Liver (tissue), 9 donors: ENCODE data around the gene ATP4A. TPM values are rescaled to one million over a fixed set of nuclear protein-coding genes. Genes with fewer than 3 reads are reported as not detected.

ENCODE experiments used
- DNase-seq: peaks from one replicate; pipeline ENCODE4 v3.0.0-alpha.2; 2017; ENCODE audit warnings: low spot score
- H3K27ac ChIP-seq, 2 donors: one replicate each; pipeline ENCODE4 v1.7.0; 2013; ENCODE audit warnings: inconsistent platforms in 2 of 2, low read length in 2 of 2, control low read depth in 1 of 2, low read depth in 1 of 2, mild to moderate bottlenecking in 1 of 2
- H3K27me3 ChIP-seq, 4 donors: one replicate each; pipeline versions ENCODE4 v1.6.1 to v1.7.0; 2013; ENCODE audit warnings: low read length in 3 of 4, inconsistent platforms in 1 of 4, mild to moderate bottlenecking in 1 of 4, moderate library complexity in 1 of 4; ENCODE audit not compliant: control insufficient read depth in 4 of 4, insufficient read depth in 4 of 4
- H3K36me3 ChIP-seq, 4 donors: one replicate each; pipeline versions ENCODE4 v1.6.1 to v1.7.0; 2013; ENCODE audit warnings: low read length in 3 of 4, mild to moderate bottlenecking in 3 of 4, low read depth in 1 of 4, moderate library complexity in 1 of 4; ENCODE audit not compliant: control insufficient read depth in 4 of 4, insufficient read depth in 3 of 4
- H3K4me1 ChIP-seq, 4 donors: one replicate each; pipeline versions ENCODE4 v1.6.1 to v1.7.0; 2013; ENCODE audit warnings: low read length in 3 of 4, mild to moderate bottlenecking in 3 of 4, moderate library complexity in 1 of 4; ENCODE audit not compliant: control insufficient read depth in 4 of 4, insufficient read depth in 4 of 4
- H3K4me3 ChIP-seq, 3 donors: one replicate each; pipeline versions ENCODE4 v1.6.1 to v1.7.0; 2013; ENCODE audit warnings: low read length in 3 of 3, control low read depth in 1 of 3, low read depth in 1 of 3, mild to moderate bottlenecking in 1 of 3
- H3K9ac ChIP-seq, 2 donors: one replicate each; pipeline ENCODE4 v1.7.0; 2013; ENCODE audit warnings: low read length in 2 of 2, mild to moderate bottlenecking in 2 of 2, moderate library complexity in 2 of 2, control low read depth in 1 of 2, low read depth in 1 of 2
- H3K9me3 ChIP-seq, 4 donors: one replicate each; pipeline versions ENCODE4 v1.6.1 to v1.7.0; 2013; ENCODE audit warnings: low read length in 3 of 4; ENCODE audit not compliant: control insufficient read depth in 4 of 4
- EGR1 ChIP-seq, 2 donors: IDR thresholded peaks; 2 replicates each; pipeline ENCODE4 v1.6.1; 2016 to 2018; ENCODE audit warnings: antibody characterized with exemption in 2 of 2, low read depth in 2 of 2
- FOXA1 ChIP-seq: IDR thresholded peaks from 2 replicates; pipeline ENCODE4 v1.6.1; 2016; ENCODE audit warnings: antibody characterized with exemption
- FOXA2 ChIP-seq: IDR thresholded peaks from 2 replicates; pipeline ENCODE4 v1.6.1; 2016; ENCODE audit warnings: antibody characterized with exemption
- GABPA ChIP-seq, 2 donors: IDR thresholded peaks in 1 of 2; conservative IDR thresholded peaks in 1 of 2; 2 replicates each; pipeline ENCODE4 v1.6.1; 2016; ENCODE audit warnings: antibody characterized with exemption in 2 of 2, mild to moderate bottlenecking in 1 of 2, moderate library complexity in 1 of 2
- HNF4A ChIP-seq, 2 donors: conservative IDR thresholded peaks; 2 replicates each; pipeline ENCODE4 v1.6.1; 2016; ENCODE audit warnings: antibody characterized with exemption in 2 of 2, mild to moderate bottlenecking in 2 of 2
- HNF4G ChIP-seq: IDR thresholded peaks from 2 replicates; pipeline ENCODE4 v1.6.1; 2016; ENCODE audit warnings: antibody characterized with exemption
- JUND ChIP-seq, 2 donors: IDR thresholded peaks; 2 replicates each; pipeline ENCODE4 v1.6.1; 2016; ENCODE audit warnings: antibody characterized with exemption in 2 of 2
- NR2F2 ChIP-seq: IDR thresholded peaks from 2 replicates; pipeline ENCODE4 v1.6.1; 2016; ENCODE audit warnings: antibody characterized with exemption
- RAD21 ChIP-seq, 2 donors: IDR thresholded peaks; 2 replicates each; pipeline ENCODE4 v1.6.1; 2016; ENCODE audit warnings: antibody characterized with exemption in 2 of 2, mild to moderate bottlenecking in 2 of 2
- RXRA ChIP-seq, 2 donors: IDR thresholded peaks; 2 replicates each; pipeline ENCODE4 v1.6.1; 2017 to 2018; ENCODE audit warnings: antibody characterized with exemption in 2 of 2, mild to moderate bottlenecking in 1 of 2
- SP1 ChIP-seq: IDR thresholded peaks from 2 replicates; pipeline ENCODE4 v1.6.1; 2018; ENCODE audit warnings: antibody characterized with exemption, mild to moderate bottlenecking
- TAF1 ChIP-seq: conservative IDR thresholded peaks from 2 replicates; pipeline ENCODE4 v1.6.1; 2016; ENCODE audit warnings: antibody characterized with exemption, mild to moderate bottlenecking
- YY1 ChIP-seq: IDR thresholded peaks from 2 replicates; pipeline ENCODE4 v1.6.1; 2016; ENCODE audit warnings: antibody characterized with exemption, mild to moderate bottlenecking
- WGBS: extraction: QIAGEN DNeasy Blood & Tissue Kit; methylation state at CpG from one replicate; pipeline ENCODE4 v1.1.7; 2013; 5-methylcytosine and 5-hydroxymethylcytosine counted together
- polyA plus RNA-seq, 2 donors: library from polyadenylated mRNA; stranded (reverse) in 1 of 2; unstranded in 1 of 2; fragments of 200-250 nt in 1 of 2; fragments of >200 nt in 1 of 2; fragmentation: Nextera tagmentation in 1 of 2; extraction: Ambion mirVana in 1 of 2; gene quantifications; one replicate each; pipeline versions ENCODE4 v1.2.1 to v1.2.3, GENCODE V29; 2013 to 2015
- total RNA-seq, 2 donors: library from RNA; depleted of rRNA; stranded (reverse); fragments of >200 nt; gene quantifications; one replicate each; pipeline ENCODE4 v1.2.3, GENCODE V29; 2014
- TF ChIP-seq, protein P1 (sequence below): fragments of 150-350 bp; IDR thresholded peaks from 2 replicates; pipeline ENCODE4 v1.5.1; 2017; ENCODE audit warnings: improper control_type of control experiment, low read depth, low read length; ENCODE audit not compliant: missing input control
- TF ChIP-seq, protein P2 (sequence below): IDR thresholded peaks from 2 replicates; pipeline ENCODE4 v1.6.1; 2016; ENCODE audit warnings: antibody characterized with exemption, mild to moderate bottlenecking
- TF ChIP-seq, protein P3 (sequence below): IDR thresholded peaks from 2 replicates; pipeline ENCODE4 v1.6.1; 2016; ENCODE audit warnings: antibody characterized with exemption
- TF ChIP-seq, protein P4 (sequence below): IDR thresholded peaks from 2 replicates; pipeline ENCODE4 v1.6.1; 2016; ENCODE audit warnings: antibody characterized with exemption
- TF ChIP-seq, protein P5 (sequence below): IDR thresholded peaks from 2 replicates; pipeline ENCODE4 v1.6.1; 2016; ENCODE audit warnings: antibody characterized with exemption
- donor health status: healthy.
- donor health status: healthy.
- donor health status: healthy.
- donor health status: healthy.
- donor health status: healthy.

The ATP4A gene
- total and polyA plus RNA-seq, 4 donors = not detected

DNA sequence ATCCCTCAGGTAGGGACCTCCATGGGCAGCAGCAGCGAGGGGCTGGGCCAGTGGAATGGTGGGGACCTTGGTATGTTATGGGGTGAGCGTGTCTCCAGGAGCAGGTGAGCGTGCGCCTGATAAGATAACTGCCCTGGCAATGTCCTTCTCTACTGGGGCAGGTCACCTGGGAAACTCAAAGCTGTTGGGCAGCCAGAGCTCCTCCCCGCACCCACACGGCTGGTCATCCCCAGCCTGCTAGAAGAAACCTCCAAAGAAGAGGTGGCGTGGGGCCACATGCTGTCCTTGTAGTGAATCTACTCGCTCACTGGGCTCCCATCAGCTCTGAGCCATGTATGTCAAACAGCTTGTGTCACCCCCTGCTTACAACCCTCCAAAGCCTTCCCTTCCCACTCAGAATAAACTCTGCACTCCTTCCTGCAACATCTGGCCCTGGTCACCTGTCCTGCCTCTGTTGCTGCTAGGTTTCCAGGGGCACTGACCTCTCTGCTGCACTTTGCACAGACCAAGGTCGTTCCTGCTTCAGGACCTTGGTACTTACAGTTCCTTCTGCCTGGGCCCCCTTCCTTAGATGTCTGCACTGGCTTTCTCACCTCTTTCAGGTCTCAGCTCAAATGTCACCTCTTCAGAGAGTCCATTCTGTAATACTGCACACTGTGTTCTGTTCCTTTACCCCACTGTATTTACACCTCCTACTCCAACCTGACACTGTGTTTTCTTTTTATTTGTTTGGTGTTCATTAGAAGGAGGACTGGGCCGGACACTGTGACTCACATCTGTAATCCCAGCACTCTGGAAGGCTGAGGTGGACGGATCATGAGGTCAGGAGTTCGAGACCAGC, 1.8 kb upstream of the ATP4A start (continued):
- TF ChIP-seq, protein P1, sequence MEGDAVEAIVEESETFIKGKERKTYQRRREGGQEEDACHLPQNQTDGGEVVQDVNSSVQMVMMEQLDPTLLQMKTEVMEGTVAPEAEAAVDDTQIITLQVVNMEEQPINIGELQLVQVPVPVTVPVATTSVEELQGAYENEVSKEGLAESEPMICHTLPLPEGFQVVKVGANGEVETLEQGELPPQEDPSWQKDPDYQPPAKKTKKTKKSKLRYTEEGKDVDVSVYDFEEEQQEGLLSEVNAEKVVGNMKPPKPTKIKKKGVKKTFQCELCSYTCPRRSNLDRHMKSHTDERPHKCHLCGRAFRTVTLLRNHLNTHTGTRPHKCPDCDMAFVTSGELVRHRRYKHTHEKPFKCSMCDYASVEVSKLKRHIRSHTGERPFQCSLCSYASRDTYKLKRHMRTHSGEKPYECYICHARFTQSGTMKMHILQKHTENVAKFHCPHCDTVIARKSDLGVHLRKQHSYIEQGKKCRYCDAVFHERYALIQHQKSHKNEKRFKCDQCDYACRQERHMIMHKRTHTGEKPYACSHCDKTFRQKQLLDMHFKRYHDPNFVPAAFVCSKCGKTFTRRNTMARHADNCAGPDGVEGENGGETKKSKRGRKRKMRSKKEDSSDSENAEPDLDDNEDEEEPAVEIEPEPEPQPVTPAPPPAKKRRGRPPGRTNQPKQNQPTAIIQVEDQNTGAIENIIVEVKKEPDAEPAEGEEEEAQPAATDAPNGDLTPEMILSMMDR = no peak
- TF ChIP-seq FOXA2 = no peak
- no peak for TF ChIP-seq YY1
- TF ChIP-seq EGR1 (IDR thresholded peaks at IDR 0.05; ENCODE audit: low read depth in 2 of 2) = no peak
- no peak for TF ChIP-seq GABPA (IDR thresholded peaks at IDR 0.05 in 1 of 2, conservative IDR thresholded peaks at IDR 0.05 in 1 of 2)

DNA sequence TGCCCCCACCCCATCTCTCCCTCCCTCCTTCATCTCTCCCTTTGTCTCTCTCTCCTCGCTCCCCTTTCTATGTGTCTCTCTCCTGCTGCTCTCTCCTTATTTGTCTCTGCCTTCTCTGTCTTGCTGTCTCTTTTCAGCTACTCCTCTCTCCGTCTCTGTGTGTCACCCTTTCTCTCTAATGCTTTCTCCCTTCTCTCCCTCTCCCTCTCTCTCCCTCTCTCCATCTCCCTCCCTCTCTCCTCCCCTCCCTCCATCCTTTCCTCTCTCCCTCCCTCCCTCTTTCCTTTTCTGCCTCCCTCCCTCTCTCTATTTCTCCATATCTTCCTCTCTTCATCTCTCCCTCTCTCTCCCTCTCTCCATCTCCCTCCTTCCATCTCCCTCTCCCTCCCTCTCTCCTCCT, 682 bp downstream of the ATP4A start:
- Histone ChIP-seq H3K27ac (no peak overlapping the region), H3K27me3 (peaks cover 0 to 7% (median 3%) of the 10 kb centered on the region in 4 donors), H3K4me1 (peaks cover 0 to 7% (median 4%) of the 10 kb centered on the region in 4 donors), H3K36me3 (no peaks in the 10 kb centered on the region), H3K9me3 (no peaks in the 10 kb centered on the region), H3K9ac (no peak overlapping the region), H3K4me3 (no peak overlapping the region)
- 68% methylated on average over 2 of the region's 2 CpGs for WGBS
- no peak for TF ChIP-seq RXRA (IDR thresholded peaks at IDR 0.05)
- TF ChIP-seq, protein P1 = no peak
- TF ChIP-seq, protein P2, sequence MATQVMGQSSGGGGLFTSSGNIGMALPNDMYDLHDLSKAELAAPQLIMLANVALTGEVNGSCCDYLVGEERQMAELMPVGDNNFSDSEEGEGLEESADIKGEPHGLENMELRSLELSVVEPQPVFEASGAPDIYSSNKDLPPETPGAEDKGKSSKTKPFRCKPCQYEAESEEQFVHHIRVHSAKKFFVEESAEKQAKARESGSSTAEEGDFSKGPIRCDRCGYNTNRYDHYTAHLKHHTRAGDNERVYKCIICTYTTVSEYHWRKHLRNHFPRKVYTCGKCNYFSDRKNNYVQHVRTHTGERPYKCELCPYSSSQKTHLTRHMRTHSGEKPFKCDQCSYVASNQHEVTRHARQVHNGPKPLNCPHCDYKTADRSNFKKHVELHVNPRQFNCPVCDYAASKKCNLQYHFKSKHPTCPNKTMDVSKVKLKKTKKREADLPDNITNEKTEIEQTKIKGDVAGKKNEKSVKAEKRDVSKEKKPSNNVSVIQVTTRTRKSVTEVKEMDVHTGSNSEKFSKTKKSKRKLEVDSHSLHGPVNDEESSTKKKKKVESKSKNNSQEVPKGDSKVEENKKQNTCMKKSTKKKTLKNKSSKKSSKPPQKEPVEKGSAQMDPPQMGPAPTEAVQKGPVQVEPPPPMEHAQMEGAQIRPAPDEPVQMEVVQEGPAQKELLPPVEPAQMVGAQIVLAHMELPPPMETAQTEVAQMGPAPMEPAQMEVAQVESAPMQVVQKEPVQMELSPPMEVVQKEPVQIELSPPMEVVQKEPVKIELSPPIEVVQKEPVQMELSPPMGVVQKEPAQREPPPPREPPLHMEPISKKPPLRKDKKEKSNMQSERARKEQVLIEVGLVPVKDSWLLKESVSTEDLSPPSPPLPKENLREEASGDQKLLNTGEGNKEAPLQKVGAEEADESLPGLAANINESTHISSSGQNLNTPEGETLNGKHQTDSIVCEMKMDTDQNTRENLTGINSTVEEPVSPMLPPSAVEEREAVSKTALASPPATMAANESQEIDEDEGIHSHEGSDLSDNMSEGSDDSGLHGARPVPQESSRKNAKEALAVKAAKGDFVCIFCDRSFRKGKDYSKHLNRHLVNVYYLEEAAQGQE = no peak
- no peak for TF ChIP-seq SP1
- TF ChIP-seq, protein P3, sequence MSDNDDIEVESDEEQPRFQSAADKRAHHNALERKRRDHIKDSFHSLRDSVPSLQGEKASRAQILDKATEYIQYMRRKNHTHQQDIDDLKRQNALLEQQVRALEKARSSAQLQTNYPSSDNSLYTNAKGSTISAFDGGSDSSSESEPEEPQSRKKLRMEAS = no peak
- no peak for TF ChIP-seq YY1
- TF ChIP-seq FOXA2 = no peak
- TF ChIP-seq GABPA (IDR thresholded peaks at IDR 0.05 in 1 of 2, conservative IDR thresholded peaks at IDR 0.05 in 1 of 2) = no peak
- TF ChIP-seq HNF4A (conservative IDR thresholded peaks at IDR 0.05) = no peak
- TF ChIP-seq, protein P4, sequence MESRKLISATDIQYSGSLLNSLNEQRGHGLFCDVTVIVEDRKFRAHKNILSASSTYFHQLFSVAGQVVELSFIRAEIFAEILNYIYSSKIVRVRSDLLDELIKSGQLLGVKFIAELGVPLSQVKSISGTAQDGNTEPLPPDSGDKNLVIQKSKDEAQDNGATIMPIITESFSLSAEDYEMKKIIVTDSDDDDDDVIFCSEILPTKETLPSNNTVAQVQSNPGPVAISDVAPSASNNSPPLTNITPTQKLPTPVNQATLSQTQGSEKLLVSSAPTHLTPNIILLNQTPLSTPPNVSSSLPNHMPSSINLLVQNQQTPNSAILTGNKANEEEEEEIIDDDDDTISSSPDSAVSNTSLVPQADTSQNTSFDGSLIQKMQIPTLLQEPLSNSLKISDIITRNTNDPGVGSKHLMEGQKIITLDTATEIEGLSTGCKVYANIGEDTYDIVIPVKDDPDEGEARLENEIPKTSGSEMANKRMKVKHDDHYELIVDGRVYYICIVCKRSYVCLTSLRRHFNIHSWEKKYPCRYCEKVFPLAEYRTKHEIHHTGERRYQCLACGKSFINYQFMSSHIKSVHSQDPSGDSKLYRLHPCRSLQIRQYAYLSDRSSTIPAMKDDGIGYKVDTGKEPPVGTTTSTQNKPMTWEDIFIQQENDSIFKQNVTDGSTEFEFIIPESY = no peak
- no peak for TF ChIP-seq EGR1 (IDR thresholded peaks at IDR 0.05; ENCODE audit: low read depth in 2 of 2)
- no peak for TF ChIP-seq RAD21 (IDR thresholded peaks at IDR 0.05)
- no peak for TF ChIP-seq TAF1
- TF ChIP-seq JUND (IDR thresholded peaks at IDR 0.05) = no peak
- TF ChIP-seq FOXA1 = no peak
- TF ChIP-seq, protein P5, sequence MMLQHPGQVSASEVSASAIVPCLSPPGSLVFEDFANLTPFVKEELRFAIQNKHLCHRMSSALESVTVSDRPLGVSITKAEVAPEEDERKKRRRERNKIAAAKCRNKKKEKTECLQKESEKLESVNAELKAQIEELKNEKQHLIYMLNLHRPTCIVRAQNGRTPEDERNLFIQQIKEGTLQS = no peak
- no peak for TF ChIP-seq NR2F2
- no peak for TF ChIP-seq HNF4G
- DNase-seq = no peak
